GOT3 (cell line): ENCODE data around the gene AP2B1.
"Not testable (repeated sequence)": the region's sequence is repeated elsewhere in the genome, so short reads cannot be mapped to it uniquely, and the experiment has no call there.

ENCODE experiments used
- DNase-seq: peaks from one replicate; lab custom pipeline; 2025; ENCODE audit warnings: mixed read lengths; lab: John Stamatoyannopoulos, UW

The AP2B1 gene

GRCh38 chr17:35587074-35587961 lies at the start of gene AP2B1:
TSS of gene AP2B1 (plus strand) at chr17:35587322. CDS start at chr17:35594031, 6,709 bp downstream.
- peak; percentile 76 for DNase-seq

DNA sequence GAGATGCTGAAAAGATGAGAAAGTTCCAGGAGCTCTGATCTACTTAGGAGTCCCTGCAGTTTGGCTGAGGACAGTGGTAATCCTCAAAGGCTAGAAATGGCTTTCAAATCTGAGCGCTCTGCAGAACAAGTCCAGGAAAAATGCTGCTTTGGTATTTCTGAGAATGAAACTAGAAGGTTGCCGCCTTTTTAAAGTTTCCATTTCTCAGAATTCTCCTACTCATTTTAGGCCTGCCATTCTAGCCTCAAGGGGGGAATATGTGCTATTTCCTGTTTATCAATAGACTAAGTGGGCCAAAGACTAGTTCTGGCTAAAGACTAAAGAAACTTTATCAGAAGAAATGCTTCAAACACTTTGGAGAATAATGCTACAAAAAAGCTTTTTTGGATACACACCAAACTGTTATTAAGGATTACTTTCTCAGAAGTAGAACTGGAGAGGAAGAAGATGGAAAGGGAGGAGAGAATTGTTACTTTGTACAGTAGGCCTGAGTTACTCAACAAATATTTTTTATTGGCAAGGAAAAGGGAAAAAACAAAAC lies 49.5 kb upstream of the AP2B1 start, which contains the start of gene SLFN12L:
TSS of gene SLFN12L (minus strand) at position 78 of the 541 bp plus-strand sequence. CDS start 15,314 bp downstream, outside the sequence.
- no peak for DNase-seq

- no peak for DNase-seq
Measured at GRCh38 chr17:35539659-35540026, 47.5 kb upstream of the AP2B1 start.

- DNase-seq = no peak
Measured at GRCh38 chr17:35540589-35541404, 46.3 kb upstream of the AP2B1 start.

DNA sequence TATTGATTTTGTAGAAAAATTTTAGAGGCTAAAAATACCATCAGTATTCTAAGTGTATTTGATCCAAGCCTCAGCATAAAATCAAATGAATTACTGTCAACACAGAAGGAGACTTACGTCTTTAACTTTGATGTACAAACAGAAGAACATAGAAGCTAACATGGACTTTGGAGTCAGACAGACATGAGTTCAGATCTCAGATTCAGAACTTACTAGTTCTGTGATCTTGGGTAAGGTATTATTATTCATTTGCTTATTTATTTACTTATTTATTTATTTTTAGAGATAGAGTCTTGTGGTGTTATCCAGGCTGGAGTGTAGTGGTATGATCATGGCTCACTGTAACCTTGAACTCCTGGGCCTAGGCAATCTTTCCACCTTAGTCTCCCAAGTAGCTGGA lies 45.7 kb upstream of the AP2B1 start:
- DNase-seq = no peak

- DNase-seq = no peak
Measured at GRCh38 chr17:35542990-35543389, 44.1 kb upstream of the AP2B1 start.

DNA sequence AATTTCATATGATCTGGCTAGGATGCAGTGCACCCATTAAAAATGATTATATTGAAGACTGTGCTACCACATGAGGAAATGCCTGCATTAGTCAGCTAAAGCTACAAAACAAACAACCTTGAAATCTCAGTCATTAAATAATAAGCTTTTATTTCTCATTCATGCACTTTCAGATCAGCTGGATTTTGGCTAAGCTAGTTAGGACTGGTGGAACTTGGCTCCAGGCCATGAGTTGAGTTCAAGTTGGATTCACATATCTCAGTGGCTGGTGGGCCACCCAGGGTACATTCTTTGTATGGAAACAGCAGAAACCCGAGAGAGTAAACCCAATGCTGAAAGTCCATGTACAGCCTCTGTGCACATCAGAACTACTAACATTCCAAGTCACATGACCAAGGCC lies 43.3 kb upstream of the AP2B1 start:
- DNase-seq = no peak

GRCh38 chr17:35545150-35545549 lies 42.0 kb upstream of the AP2B1 start:
- DNase-seq = no peak

DNA sequence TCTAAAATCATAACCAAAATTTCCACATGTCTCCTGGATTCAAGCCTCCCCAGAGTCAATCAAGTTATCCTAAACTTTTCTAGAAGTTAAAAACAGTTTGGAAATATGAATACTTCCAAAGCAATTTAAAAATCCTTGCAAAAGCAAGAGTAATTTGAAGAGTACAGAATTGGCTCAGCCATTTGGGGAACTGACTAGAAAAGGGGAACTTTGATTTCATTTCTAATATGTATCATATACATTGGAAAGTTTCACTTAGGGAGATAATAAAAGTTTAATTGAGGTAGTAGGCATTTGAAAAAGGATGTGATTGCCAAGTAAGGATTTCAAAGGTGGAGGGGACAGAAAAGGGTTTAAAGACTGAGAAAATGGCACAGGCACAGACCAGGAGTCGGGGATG lies 40.6 kb upstream of the AP2B1 start:
- no peak for DNase-seq

GRCh38 chr17:35548208-35548810 lies 38.8 kb upstream of the AP2B1 start:
- no peak for DNase-seq

DNA sequence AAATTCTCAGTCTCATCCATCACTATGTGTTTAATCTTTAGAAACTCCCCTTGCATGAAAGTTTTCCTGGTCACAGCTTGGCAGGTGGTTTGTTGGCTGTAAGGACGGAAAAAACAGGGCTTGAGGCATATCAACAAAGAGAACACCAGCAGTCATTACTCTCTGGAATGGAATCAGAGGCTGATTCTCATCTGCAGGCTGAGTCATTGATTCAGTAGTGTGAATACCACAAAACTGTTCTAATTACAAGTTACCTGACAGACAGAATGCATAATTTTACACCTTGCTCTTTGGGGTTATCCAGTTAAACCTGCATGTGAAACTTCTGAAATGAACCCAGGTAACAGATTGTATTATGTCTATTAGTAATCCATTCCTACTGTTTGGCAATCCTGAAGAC lies 38.1 kb upstream of the AP2B1 start:
- DNase-seq = no peak

GRCh38 chr17:35553310-35553709 lies 33.8 kb upstream of the AP2B1 start:
- no peak for DNase-seq

DNA sequence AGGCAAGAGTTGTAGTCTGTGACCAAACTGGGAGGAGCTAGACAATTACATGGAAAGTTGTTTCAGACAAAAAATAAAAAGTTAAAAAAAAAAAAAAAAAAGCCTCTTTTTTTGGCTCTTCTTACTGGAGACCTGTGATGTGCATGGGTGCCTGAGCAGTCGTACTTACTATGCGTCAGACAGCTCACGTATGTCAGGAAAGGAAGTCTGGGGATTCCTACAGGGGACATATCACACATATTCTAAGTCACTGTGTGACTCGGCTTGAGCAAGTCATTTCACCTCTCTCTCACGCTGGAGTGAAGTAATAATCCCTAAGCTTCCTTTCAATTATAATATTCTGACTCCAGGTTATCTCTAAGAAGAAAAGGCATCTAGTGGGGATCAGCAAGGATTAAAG lies 32.5 kb upstream of the AP2B1 start:
- DNase-seq = no peak

DNA sequence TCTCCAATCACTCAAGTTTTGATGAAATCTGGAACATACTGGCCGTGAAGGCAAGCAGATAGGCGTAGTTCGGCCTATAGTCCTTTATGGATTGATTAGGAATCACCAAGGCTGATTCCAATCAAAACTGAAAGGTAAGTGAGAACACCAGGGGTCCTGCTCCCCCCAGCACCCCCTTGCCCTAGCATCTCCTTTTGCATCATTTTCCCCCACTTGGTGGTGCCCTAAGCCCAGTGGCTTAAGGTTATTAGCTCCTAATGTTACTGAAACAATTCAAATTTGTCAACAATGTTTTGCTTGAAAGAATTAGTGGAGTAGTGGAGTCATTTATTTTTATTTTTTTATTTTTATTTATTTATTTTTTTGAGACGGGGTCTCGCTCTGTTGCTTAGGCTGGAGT lies 31.4 kb upstream of the AP2B1 start:
- DNase-seq = no peak

DNA sequence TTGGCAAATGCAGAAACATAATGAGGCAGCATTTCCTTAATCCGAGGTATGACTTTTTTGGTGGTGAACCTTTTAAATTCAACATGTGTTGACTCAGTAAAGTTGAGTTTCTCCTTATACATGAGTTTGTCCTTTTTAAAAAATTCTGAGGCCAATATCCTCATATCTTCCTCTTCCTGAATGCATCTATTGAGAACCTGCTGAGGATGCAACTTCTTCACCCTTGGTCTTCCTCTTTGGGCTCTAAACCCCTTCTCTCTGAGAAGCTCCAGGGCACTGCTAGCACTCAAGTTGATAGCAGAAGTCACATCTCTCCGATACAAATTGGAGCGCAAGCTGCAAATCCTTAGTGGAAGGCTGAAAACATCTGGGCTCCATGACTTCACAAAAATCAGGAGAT lies 29.8 kb upstream of the AP2B1 start:
- DNase-seq = no peak

- DNase-seq = no peak
Measured at GRCh38 chr17:35559495-35560210, 27.5 kb upstream of the AP2B1 start.

- no peak for DNase-seq
Measured at GRCh38 chr17:35560703-35561102, 26.4 kb upstream of the AP2B1 start, which contains the start of gene SLFN14. TSS of gene SLFN14 (minus strand) at chr17:35560819. CDS start at chr17:35558062, 2,757 bp downstream.

DNA sequence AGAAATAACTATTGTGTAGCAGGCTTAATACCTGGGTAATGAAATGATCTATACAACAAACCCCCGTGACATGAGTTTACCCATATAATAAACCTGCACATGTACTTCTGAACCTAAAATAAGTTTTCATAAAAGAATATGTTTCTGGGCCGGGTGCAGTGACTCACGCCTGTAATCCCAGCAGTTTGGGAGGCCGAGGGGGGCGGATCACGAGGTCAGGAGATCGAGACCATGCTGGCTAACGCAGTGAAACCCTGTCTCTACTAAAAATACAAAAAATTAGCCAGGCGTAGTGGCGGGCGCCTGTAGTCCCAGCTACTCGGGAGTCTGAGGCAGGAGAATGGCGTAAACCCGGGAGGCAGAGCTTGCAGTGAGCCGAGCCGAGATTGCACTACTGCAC lies 23.9 kb upstream of the AP2B1 start:
- not testable (repeated sequence) for DNase-seq

DNA sequence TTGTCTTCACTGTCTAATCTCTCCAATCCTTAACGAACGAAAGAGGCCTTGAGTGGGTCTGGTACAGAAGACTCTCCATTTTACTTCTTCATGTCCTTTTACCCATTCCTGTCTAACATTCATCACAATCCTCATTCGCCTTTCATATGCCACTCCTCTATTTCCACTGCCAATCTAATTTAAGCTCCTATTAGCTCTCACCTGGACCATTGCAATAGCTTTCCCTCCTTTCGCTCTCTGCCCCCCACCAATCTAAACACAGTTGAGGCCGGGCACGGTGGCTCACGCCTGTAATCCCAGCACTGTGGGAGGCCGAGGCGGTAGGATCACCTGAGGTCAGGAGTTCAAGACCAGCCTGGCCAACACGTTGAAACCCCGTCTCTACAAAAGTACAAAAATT lies 20.2 kb upstream of the AP2B1 start:
- DNase-seq = no peak

GRCh38 chr17:35568561-35568960 lies 18.6 kb upstream of the AP2B1 start:
- DNase-seq = no peak

DNA sequence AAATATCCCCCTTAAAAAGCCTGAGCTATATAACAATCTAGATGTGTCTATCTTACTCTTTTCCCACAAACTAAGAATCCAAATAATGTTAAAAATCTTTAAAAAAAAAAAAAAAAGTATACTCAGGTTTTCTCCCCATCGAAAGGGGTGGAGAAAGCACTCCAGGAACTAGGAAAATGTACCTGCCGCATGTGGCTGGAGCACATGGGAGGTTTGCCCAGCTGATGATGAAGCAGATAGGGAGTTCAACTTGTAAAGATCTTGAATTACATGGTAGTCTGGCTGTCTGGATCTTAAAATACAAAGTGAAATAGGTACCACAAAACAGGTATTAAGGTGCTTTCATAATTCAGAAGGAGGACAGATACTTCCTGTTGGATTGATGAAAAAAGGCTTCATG lies 17.7 kb upstream of the AP2B1 start:
- no peak for DNase-seq

DNA sequence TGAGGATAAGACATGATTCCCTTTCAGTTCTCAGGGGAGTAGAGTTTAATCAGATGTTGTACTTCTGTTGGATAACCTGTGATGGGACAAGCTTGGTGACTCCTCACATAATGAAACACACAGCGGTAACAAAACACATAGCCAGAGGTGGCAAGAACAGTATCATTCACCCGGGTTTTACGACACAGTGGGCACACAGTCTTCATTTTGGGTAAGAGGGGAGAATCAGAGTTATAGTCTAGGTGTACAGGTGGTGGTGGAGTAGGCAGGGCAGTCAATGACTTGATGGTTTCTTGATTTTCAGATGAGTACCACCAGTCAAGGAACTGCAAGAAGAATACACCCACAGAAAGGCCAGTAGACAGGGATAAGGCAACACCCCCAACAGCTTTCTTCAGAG lies 11.4 kb upstream of the AP2B1 start:
- DNase-seq = no peak
